OCI-LY1 (cell line): Measurements from ENCODE around the gene ABI3.

ENCODE experiments used
- H2AFZ ChIP-seq: fragments of 200-600 bp; sonication (generic), shearing (Covaris generic); 2 replicates; pipeline ENCODE4 v1.6.0; 2014; ENCODE audit warnings: antibody characterized with exemption, mild to moderate bottlenecking, low read length
- H3F3A ChIP-seq: fragments of 200-600 bp; sonication (generic), shearing (Covaris generic); 2 replicates; pipeline ENCODE4 v1.6.0; 2014; ENCODE audit warnings: mild to moderate bottlenecking, antibody characterized with exemption, low read length, moderate library complexity; ENCODE audit not compliant: insufficient read depth
- H3K27ac ChIP-seq: fragments of 200-600 bp; sonication (generic); 2 replicates; pipeline ENCODE4 v1.5.1; 2014; ENCODE audit warnings: low read length, mixed run types, mild to moderate bottlenecking, low read depth; ENCODE audit not compliant: poor library complexity, severe bottlenecking
- H3K27me3 ChIP-seq: fragments of 200-600 bp; sonication (generic); 2 replicates; pipeline ENCODE4 v1.6.0; 2014; ENCODE audit warnings: antibody characterized with exemption, mild to moderate bottlenecking, low read length, moderate library complexity; ENCODE audit not compliant: insufficient read depth
- H3K36me3 ChIP-seq: fragments of 200-600 bp; sonication (generic); 2 replicates; pipeline ENCODE4 v1.6.1; 2014; ENCODE audit warnings: mild to moderate bottlenecking, antibody characterized with exemption, low read length, moderate library complexity, mixed read lengths; ENCODE audit not compliant: insufficient read depth
- H3K4me1 ChIP-seq: fragments of 200-600 bp; sonication (generic); 2 replicates; pipeline ENCODE4 v1.5.1; 2014; ENCODE audit warnings: mild to moderate bottlenecking, low read length, moderate library complexity; ENCODE audit not compliant: insufficient read depth, severe bottlenecking
- H3K4me2 ChIP-seq: fragments of 200-600 bp; sonication (generic), shearing (Covaris generic); 2 replicates; pipeline ENCODE4 v1.6.1; 2014; ENCODE audit warnings: low read length
- H3K4me3 ChIP-seq: fragments of 200-600 bp; sonication (generic); 2 replicates; pipeline ENCODE4 v1.5.1; 2014; ENCODE audit warnings: low read length, low read depth, mild to moderate bottlenecking, mixed read lengths; ENCODE audit not compliant: poor library complexity, severe bottlenecking
- H3K79me2 ChIP-seq: fragments of 200-600 bp; shearing (Covaris generic); 2 replicates; pipeline ENCODE4 v1.6.1; 2016; ENCODE audit warnings: mixed run types, low read length, mixed read lengths; ENCODE audit not compliant: insufficient read depth
- H3K9ac ChIP-seq: fragments of 200-600 bp; sonication (generic), shearing (Covaris generic); 2 replicates; pipeline ENCODE4 v1.6.1; 2014; ENCODE audit warnings: mild to moderate bottlenecking, low read length, mixed read lengths
- H3K9me2 ChIP-seq: fragments of 200-600 bp; sonication (generic), shearing (Covaris generic); 2 replicates; pipeline ENCODE4 v1.6.1; 2014; ENCODE audit warnings: low read depth, mild to moderate bottlenecking, low read length, mixed read lengths
- H3K9me3 ChIP-seq: fragments of 200-600 bp; shearing (Covaris generic); 2 replicates; pipeline ENCODE4 v1.6.1; 2014; ENCODE audit warnings: low read length, mixed read lengths
- H4K20me1 ChIP-seq: fragments of 200-600 bp; sonication (generic), shearing (Covaris generic); 2 replicates; pipeline ENCODE4 v1.6.0; 2016; ENCODE audit warnings: mild to moderate bottlenecking, low read length; ENCODE audit not compliant: insufficient read depth
- EZH2 ChIP-seq: fragments of 200-600 bp; sonication (generic), shearing (Covaris generic); IDR thresholded peaks from 2 replicates; pipeline ENCODE4 v1.8.0; 2017; ENCODE audit warnings: borderline replicate concordance, mixed run types, mild to moderate bottlenecking, antibody characterized with exemption, low read length, moderate library complexity, mixed read lengths
- TF ChIP-seq, protein P1 (sequence below): fragments of 200-600 bp; sonication (generic), shearing (Covaris generic); IDR thresholded peaks from 2 replicates; pipeline ENCODE4 v1.5.1; 2017; ENCODE audit warnings: mild to moderate bottlenecking, antibody characterized with exemption, low read length, moderate library complexity, mixed read lengths

Gene ABI3

DNA sequence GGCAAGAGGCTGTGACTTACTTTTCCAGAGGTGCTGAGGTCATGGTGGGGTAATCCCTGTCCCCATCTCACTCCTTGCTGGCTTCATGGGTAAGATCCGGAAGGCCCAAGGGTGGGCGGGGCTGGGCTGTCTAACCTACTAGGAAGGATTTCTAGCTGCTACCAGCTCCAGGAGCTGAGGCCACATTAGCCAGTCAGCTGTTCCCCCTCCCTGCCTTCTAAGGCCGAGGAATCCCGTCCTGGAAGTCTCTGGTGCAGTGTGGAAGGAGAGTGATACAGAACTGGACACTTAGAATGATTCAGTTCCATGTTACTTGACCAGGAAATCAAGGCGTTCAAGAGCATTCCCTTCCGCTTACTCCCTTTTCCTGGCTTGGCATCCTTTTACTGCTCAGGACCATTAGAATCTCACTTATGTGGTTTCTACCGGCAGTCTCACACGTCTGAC is 9.0 kb upstream of the ABI3 start:
- Histone ChIP-seq H3K4me2 (no peak overlapping the region), H3F3A (no peaks in the 10 kb centered on the region), H3K27me3 (no peaks in the 10 kb centered on the region), H3K9ac (no peak overlapping the region), H2AFZ (no peak overlapping the region), H3K4me3 (no peak overlapping the region), H3K9me2 (no peaks in the 10 kb centered on the region), H4K20me1 (no peaks in the 10 kb centered on the region), H3K9me3 (no peaks in the 10 kb centered on the region), H3K79me2 (no peaks in the 10 kb centered on the region), H3K4me1 (no peaks in the 10 kb centered on the region), H3K36me3 (no peaks in the 10 kb centered on the region), H3K27ac (no peak overlapping the region)
- TF ChIP-seq, protein P1, sequence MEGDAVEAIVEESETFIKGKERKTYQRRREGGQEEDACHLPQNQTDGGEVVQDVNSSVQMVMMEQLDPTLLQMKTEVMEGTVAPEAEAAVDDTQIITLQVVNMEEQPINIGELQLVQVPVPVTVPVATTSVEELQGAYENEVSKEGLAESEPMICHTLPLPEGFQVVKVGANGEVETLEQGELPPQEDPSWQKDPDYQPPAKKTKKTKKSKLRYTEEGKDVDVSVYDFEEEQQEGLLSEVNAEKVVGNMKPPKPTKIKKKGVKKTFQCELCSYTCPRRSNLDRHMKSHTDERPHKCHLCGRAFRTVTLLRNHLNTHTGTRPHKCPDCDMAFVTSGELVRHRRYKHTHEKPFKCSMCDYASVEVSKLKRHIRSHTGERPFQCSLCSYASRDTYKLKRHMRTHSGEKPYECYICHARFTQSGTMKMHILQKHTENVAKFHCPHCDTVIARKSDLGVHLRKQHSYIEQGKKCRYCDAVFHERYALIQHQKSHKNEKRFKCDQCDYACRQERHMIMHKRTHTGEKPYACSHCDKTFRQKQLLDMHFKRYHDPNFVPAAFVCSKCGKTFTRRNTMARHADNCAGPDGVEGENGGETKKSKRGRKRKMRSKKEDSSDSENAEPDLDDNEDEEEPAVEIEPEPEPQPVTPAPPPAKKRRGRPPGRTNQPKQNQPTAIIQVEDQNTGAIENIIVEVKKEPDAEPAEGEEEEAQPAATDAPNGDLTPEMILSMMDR = no peak

DNA sequence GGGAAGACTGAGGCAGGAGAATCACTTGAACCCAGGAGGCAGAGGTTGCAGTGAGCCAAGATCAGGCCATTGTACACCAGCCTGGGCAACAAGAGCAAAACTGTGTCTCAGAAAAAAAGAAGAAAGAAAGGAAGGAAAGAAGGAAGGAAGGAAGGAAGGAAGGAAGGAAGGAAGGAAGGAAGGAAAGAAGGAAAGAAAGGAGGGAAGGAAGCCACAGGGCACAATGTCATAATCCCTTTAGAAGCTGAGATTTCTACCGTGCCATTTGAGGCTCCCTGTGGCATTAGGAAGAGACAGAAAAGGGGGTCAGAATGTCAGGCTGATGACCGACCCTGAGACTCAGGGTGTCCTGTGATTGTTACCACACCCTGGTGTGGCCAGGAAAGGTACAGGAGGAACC is 6.7 kb upstream of the ABI3 start:
- H3F3A ChIP-seq = no peaks in the 10 kb centered on the region
- no peaks in the 10 kb centered on the region for H3K79me2 ChIP-seq
- H4K20me1 ChIP-seq = no peaks in the 10 kb centered on the region
- H3K9me2 ChIP-seq = no peaks in the 10 kb centered on the region
- no peaks in the 10 kb centered on the region for H3K36me3 ChIP-seq
- no peak overlapping the region for H2AFZ ChIP-seq
- no peak overlapping the region for H3K4me2 ChIP-seq
- no peaks in the 10 kb centered on the region for H3K4me1 ChIP-seq
- no peak for TF ChIP-seq EZH2
- TF ChIP-seq, protein P1 = no peak
- H3K4me3 ChIP-seq = no peak overlapping the region
- no peaks in the 10 kb centered on the region for H3K9me3 ChIP-seq
- no peak overlapping the region for H3K27ac ChIP-seq
- no peaks in the 10 kb centered on the region for H3K27me3 ChIP-seq
- no peak overlapping the region for H3K9ac ChIP-seq

DNA sequence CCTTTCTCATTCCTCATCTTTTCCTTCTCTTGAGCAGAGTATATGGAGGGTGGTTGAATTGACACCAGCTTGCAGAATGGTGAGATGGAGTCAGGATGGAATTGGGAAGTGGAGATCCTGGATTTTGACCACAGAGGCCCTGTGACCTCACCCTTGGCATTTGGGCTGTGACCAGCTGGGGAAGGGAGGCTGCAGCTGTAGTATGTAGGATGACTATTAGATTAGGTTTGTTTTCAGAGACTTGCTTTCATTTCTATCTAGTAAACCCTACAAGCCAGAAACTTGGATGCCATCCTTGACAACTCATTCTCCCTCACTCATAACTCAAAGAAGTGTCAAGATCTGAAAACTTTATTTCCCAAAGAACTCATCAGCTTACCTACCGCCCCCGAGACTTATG is 6.0 kb upstream of the ABI3 start:
- Histone ChIP-seq H3K36me3 (no peaks in the 10 kb centered on the region), H4K20me1 (no peaks in the 10 kb centered on the region), H3K9me2 (no peaks in the 10 kb centered on the region), H3K4me1 (peaks cover 6% of the 10 kb centered on the region), H2AFZ (no peak overlapping the region), H3K9me3 (no peaks in the 10 kb centered on the region), H3K27ac (no peak overlapping the region), H3K4me2 (no peak overlapping the region), H3K79me2 (no peaks in the 10 kb centered on the region), H3K9ac (no peak overlapping the region), H3K4me3 (no peak overlapping the region), H3K27me3 (no peaks in the 10 kb centered on the region), H3F3A (no peaks in the 10 kb centered on the region)
- TF ChIP-seq EZH2 = no peak
- TF ChIP-seq, protein P1 = no peak
